Nephron progenitor cell (in vitro differentiated cells): ENCODE data around the gene PAK5.

Source experiments
- DNase-seq: peaks from one replicate; pipeline ENCODE4 v3.0.0; 2021
- H3K27ac Mint-ChIP-seq: 2 replicates; pipeline ENCODE4 v1.8.0; 2021; ENCODE audit warnings: mild to moderate bottlenecking, moderate library complexity, mixed read lengths
- H3K27me3 Mint-ChIP-seq: 2 replicates; pipeline ENCODE4 v1.8.0; 2021; ENCODE audit warnings: mild to moderate bottlenecking, low read depth, mixed read lengths; ENCODE audit not compliant: poor library complexity
- H3K36me3 Mint-ChIP-seq: 2 replicates; pipeline ENCODE4 v1.8.0; 2021; ENCODE audit warnings: low read depth, mixed read lengths
- H3K4me1 Mint-ChIP-seq: 2 replicates; pipeline ENCODE4 v1.8.0; 2021; ENCODE audit warnings: mixed read lengths
- H3K4me3 Mint-ChIP-seq: 2 replicates; pipeline ENCODE4 v1.8.0; 2021; ENCODE audit warnings: mild to moderate bottlenecking, moderate library complexity, mixed read lengths
- H3K9me3 Mint-ChIP-seq: 2 replicates; pipeline ENCODE4 v1.8.0; 2021; ENCODE audit warnings: mild to moderate bottlenecking, moderate library complexity, mixed read lengths
- TF ChIP-seq, protein P1 (sequence below): fragments of 200-600 bp; sonication (generic); IDR thresholded peaks from 2 replicates; pipeline ENCODE4 v1.5.0; 2021; ENCODE audit warnings: antibody characterized with exemption

Gene PAK5

DNA sequence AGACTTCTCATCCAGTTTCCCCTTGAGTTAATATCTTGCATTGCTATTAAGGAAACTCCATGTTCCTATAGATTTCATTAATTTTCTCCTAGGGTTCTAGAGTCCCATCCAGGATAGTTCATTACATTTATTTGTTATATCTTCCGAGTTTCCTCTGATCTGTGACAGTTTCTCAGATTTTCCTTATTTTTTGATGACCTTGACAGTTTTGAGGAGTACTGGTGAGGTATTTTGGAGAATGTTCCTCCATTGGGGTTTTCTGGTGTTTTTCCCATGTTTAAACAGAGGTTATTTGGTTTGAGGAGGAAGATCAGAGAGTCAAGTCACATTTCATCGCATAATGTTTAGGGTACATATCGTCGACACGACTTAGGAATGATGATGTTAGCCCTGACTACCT is 256.7 kb downstream of the PAK5 start:
- DNase-seq: no peak
- Mint-ChIP-seq H3K4me3 (no peak overlapping the region), H3K9me3 (no peaks in the 10 kb centered on the region), H3K27ac (no peak overlapping the region), H3K27me3 (peaks cover 7% of the 10 kb centered on the region), H3K4me1 (no peaks in the 10 kb centered on the region), H3K36me3 (no peaks in the 10 kb centered on the region)
- TF ChIP-seq, protein P1, sequence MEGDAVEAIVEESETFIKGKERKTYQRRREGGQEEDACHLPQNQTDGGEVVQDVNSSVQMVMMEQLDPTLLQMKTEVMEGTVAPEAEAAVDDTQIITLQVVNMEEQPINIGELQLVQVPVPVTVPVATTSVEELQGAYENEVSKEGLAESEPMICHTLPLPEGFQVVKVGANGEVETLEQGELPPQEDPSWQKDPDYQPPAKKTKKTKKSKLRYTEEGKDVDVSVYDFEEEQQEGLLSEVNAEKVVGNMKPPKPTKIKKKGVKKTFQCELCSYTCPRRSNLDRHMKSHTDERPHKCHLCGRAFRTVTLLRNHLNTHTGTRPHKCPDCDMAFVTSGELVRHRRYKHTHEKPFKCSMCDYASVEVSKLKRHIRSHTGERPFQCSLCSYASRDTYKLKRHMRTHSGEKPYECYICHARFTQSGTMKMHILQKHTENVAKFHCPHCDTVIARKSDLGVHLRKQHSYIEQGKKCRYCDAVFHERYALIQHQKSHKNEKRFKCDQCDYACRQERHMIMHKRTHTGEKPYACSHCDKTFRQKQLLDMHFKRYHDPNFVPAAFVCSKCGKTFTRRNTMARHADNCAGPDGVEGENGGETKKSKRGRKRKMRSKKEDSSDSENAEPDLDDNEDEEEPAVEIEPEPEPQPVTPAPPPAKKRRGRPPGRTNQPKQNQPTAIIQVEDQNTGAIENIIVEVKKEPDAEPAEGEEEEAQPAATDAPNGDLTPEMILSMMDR: no peak

DNA sequence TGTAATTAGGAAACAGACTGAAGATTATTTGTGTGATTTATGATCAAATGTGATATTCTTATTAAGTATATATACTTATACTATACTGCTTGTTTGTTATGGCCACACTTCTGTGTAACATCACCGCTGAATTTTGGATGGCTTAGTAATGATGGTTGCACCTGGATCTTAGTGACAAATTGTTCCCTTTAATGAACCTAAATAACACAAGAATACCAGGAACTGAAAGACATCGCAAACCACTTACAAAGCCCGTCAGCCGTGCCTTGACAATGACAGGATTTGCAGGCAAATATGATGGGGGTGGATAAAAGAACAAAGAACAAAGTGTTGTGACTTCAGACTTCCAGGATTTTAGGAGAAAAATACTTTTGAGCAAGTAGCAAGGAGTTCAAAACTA is 257.4 kb downstream of the PAK5 start:
- no peak for DNase-seq
- H3K36me3 Mint-ChIP-seq: no peaks in the 10 kb centered on the region
- TF ChIP-seq, protein P1: no peak
- no peak overlapping the region for H3K4me3 Mint-ChIP-seq
- no peak overlapping the region for H3K27ac Mint-ChIP-seq
- H3K27me3 Mint-ChIP-seq: peaks cover 7% of the 10 kb centered on the region
- H3K9me3 Mint-ChIP-seq: no peaks in the 10 kb centered on the region
- no peaks in the 10 kb centered on the region for H3K4me1 Mint-ChIP-seq

DNA sequence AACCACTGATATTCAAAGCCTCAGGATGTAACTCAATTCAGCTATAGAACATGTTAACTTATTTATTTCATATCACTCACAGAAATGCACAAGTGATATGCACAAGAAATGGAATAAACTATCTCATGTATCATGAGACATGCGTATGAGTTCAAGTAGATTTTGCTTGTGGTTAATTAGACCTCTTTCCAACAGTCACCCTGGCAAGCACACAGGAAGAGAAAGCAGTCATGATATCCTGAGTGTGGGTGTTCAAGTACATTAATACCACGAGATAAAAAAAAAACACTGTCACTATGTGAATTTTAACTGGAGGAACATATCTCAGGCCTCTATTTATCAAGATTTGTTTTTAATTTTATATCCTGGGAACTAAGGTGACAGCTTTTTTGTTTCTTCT is 260.3 kb downstream of the PAK5 start:
- TF ChIP-seq, protein P1: no peak
- Mint-ChIP-seq H3K27ac (no peak overlapping the region), H3K36me3 (no peaks in the 10 kb centered on the region), H3K4me3 (no peak overlapping the region), H3K4me1 (peaks cover 17% of the 10 kb centered on the region), H3K27me3 (peaks cover 7% of the 10 kb centered on the region), H3K9me3 (no peaks in the 10 kb centered on the region)
- no peak for DNase-seq

DNA sequence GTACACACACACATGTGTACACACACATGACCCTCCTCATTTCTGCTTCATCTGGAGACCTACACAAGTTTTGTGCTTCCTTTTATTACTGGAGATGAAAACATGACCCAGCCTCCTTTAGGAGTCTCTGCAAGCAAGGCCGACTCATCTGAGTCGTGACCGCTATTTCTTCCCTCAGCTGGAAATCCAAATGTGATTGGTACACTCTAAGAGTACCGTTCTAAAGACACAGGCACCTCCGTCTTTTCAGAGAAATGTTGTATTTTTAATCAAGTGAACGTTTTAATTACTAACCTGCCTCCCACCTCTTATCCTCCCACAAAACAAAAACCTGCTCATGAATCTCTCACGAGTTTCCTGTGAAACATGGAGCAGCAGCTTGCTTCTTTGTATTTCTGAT is 261.5 kb downstream of the PAK5 start:
- Mint-ChIP-seq H3K36me3 (no peaks in the 10 kb centered on the region), H3K4me3 (no peak overlapping the region), H3K9me3 (no peaks in the 10 kb centered on the region), H3K27me3 (peaks cover 11% of the 10 kb centered on the region), H3K27ac (no peak overlapping the region), H3K4me1 (peaks cover 27% of the 10 kb centered on the region)
- no peak for DNase-seq
- TF ChIP-seq, protein P1: no peak

DNA sequence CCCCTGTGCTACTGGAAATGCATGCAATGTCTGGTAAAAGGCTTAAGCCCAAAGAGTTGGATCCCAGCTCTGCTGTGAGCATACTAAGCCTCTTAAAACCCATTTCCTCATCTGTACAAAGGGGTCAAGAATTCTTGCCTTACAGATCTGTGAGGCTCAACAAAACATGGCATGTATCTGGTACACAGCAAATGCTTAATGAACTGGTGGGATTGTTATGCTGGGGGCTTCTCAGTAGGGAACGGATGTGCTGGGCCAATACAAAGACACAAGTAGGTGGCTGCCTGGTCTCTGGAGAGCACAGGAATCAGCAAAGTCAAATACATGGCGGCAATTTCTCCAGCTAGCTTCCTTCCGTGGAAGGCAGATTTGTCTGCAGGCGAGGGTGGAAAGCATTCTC is 262.2 kb downstream of the PAK5 start:
- H3K27me3 Mint-ChIP-seq: peaks cover 15% of the 10 kb centered on the region
- TF ChIP-seq, protein P1: no peak
- no peak overlapping the region for H3K27ac Mint-ChIP-seq
- no peak for DNase-seq
- no peaks in the 10 kb centered on the region for H3K9me3 Mint-ChIP-seq
- no peaks in the 10 kb centered on the region for H3K36me3 Mint-ChIP-seq
- no peak overlapping the region for H3K4me3 Mint-ChIP-seq
- H3K4me1 Mint-ChIP-seq: peaks cover 34% of the 10 kb centered on the region

DNA sequence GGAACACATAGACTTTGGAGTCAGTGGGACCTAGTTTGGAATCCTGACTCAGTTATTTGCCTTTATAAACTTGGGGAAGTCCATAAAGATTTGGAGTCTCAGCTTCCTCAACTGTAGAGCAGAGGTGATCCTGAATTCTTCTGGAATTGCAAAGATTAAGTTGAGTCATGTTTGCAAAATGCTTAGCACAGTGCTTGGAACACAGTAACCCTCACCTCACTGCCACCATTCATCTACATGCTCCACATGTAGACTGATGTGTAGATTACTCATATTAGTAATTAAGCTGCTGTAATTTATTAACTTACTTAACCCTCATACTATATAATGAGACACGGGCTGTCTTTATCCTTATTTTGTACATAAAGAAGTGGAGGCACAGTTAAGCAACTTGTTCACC is 263.0 kb downstream of the PAK5 start:
- no peak for DNase-seq
- Mint-ChIP-seq H3K4me1 (peaks cover 36% of the 10 kb centered on the region), H3K36me3 (no peaks in the 10 kb centered on the region), H3K4me3 (no peak overlapping the region), H3K27ac (no peak overlapping the region), H3K9me3 (no peaks in the 10 kb centered on the region), H3K27me3 (peaks cover 15% of the 10 kb centered on the region)
- TF ChIP-seq, protein P1: no peak
